GM21529 (cell line): ENCODE measurements around the gene WDR53.
"Not testable (repeated sequence)": the region's sequence is repeated elsewhere in the genome, so short reads cannot be mapped to it uniquely, and the experiment has no call there.

Experiments
- ATAC-seq: cut with Tn5 transposase; IDR thresholded peaks from one replicate; pipeline ENCODE4 v1.9.1; 2021; ENCODE audit not compliant: unreplicated experiment

Gene WDR53

DNA sequence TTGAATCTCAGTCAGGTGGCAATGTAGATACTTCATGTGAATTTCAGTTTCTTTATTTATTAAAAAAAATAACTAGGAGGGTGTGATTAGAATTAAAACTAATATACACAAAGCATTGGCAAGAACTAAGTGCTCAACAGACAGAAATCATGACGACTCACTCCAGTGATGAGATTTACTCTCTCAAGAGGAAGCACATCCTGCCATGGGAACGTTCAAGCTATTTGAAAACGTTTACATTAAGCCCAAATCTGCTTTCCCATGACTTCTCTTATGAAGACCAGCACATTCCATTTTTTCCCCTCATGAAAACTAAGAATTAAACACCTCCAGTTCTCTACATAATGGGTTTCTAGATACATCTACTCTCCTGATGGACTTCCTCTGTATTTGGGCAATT is 8.5 kb downstream of the WDR53 start:
- ATAC-seq, result no peak

DNA sequence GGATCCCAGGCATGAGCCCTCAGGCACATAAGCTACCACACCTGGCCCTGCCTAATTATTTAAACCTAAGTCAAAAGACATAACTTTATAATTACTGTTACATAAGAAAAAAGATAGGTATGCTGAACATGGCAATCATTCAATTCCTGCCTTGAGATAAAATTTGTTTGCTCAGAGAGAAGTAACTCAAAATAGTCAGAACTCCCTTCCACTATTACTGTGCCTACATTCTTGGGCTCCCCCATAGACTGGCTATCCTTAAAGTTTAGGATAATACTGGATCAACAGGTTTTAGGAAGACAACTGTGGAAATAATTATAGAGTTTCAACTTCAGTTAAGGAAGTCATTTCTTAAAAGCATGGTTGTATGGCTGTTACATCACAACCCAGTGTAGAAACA is 9.9 kb downstream of the WDR53 start:
- no peak for ATAC-seq

DNA sequence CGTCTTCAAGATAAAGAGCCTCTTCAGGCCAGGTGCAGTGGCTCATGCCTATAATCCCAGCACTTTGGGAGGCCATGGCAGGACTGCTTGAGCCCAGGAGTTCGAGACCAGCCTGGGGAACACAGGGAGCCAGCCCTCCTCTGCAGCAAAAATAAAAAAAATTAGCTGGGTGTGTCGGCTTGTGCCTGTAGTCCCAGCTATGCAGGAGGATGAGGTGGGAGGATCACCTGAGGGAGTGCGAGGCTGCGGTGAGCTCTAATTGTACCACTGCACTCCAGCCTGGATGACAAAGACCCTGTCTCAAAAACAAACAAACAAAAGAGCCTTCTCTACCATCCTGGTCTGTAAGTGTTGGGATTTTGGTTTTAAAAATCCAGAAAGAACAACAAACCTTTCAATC is 11.1 kb downstream of the WDR53 start:
- ATAC-seq, result no peak

DNA sequence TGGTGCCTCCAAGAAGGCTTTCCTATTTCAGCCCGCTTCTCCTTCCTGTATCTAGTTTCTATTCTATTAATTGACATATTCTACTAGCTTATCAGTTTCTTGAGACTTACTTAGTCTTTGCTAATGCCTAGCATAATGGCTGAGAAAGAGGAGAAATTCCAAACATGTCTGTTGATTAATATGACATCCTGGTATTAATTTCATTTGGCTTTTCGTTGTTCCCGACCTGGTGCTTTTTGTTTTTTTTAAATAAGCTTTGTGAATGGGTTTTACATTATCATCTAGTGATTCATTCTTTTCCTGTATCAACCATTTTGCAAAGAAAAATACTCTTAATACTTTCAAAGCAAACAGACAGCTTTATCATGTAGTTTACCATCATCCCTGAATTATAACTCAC is 13.1 kb downstream of the WDR53 start:
- no peak for ATAC-seq

DNA sequence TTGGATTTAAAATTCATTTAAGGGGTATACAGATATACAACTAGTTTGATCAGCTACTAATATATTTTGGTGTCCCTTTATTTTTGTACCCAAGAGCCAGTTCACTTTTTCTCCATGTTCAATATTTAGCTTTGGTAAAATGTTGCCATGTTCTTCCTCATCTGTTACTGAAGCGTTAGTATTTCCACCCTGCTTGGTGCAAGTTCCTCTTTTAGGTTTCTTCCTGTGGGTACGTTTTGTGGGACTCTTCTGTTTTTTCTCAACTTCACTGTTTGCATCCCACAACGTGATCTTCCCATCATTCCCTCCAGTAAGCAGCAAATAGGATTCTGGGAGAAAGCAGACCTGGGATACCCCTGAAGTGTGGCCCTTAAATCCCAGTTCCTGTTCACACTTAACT is 14.1 kb downstream of the WDR53 start:
- ATAC-seq, result no peak

DNA sequence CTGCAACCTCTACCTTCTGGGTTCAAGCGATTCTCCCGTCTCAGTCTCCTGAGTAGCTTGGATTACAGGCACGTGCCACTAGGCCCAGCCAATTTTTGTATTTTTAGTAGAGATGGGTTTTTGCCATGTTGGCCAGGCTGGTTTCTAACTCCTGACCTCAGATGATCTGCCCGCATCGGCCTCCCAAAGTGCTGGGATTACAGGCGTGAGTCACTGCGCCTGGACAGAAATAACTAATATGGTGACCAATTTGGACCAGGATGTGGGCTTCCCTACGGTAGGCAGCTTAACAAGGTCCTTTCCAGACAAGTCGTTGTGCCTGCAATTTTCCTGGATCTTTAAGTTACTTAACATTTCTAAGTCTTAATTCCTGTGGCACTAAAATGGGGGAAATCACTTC is 14.8 kb downstream of the WDR53 start:
- no peak for ATAC-seq

DNA sequence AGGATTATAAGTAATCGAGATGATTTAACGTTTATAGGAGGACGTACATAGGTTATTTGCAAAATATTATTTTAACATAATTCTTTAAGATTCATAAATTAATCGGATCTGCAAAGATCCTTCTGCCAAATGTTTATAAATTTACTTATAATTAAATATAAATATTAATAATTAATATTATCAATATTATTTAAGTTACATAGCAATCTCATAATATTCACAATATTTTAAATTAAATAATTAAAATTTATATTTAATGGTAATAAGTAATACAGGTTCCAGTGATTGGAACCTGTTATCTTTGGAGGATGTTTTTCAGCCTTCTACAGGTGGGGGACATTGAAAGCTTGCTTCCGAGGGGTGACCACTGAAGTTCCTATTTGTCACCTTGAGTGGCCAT is 16.1 kb downstream of the WDR53 start:
- no peak for ATAC-seq

DNA sequence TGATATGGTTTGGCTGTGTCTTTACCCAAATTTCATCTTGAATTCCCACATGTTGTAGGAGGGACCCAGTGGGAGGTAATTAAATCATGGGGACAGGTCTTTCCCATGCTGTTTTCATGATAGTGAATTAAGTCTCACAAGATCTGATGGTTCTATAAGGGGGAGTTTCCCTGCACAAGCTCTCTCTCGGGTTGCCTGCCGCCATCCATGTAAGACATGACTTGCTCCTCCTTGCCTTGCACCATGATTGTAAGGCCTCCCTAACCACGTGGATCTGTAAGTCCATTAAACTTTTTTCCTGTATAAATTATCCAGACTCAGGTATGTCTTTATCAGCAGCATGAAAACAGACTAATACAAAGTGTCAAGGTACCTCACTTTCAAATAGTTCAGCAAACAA is 18.2 kb downstream of the WDR53 start:
- not testable (repeated sequence) for ATAC-seq

DNA sequence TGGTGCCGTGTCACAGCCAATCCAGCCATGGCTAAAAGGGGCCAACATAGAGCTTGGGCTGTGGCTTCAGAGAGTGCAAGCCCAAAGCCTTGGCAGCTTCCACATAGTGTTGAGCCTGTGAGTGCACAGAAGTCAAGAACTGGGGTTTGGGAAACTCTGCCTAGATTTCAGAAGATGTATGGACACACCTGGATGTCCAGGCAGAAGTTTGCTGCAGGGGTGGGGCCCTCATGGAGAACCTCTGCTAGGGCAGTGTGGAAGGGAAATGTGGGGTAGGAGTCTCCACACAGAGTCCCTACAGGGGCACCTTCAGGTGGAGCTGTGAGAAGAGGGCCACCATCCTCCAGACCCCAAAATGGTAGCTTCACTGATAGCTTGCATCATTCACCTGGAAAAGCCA is 19.0 kb downstream of the WDR53 start:
- ATAC-seq, result not testable (repeated sequence)

DNA sequence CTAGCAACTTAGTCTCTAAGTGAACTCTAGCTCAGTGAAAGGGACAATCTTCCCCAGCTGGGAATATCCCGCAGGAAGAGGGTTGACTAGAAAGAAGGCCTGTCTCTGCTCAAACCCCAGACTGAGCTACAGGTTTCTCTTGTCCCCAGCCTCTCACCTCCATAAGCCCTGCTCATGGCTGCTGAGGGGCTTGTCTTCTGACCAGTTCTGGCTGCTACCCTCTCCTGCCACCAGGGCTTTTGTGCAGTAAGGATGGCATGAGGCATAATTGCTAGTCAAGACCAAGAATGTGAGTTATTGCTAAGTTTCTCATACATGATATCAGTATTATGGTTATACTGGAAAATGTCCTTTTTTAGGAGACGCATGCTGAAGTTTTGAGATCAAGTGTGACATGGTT is 21.3 kb downstream of the WDR53 start:
- ATAC-seq, result no peak

DNA sequence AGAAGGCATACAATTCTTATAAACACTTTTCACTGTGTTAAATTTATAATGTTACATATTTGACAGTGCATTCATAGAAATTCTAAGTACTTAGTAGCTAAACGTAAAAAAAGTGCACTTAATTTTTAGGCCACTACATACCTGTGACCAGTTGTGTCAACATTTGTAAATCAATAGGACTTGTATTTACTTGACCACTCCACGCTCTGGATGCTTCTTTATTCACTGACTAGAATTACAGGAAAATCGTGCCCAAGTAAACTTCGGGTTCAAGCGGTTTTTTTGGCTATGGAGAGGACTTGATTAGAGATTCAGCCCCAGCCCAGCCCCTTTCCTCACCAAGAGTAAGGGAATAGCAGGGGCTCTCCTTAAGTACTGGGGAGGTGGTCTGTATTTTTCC is 21.8 kb downstream of the WDR53 start:
- ATAC-seq, result no peak

DNA sequence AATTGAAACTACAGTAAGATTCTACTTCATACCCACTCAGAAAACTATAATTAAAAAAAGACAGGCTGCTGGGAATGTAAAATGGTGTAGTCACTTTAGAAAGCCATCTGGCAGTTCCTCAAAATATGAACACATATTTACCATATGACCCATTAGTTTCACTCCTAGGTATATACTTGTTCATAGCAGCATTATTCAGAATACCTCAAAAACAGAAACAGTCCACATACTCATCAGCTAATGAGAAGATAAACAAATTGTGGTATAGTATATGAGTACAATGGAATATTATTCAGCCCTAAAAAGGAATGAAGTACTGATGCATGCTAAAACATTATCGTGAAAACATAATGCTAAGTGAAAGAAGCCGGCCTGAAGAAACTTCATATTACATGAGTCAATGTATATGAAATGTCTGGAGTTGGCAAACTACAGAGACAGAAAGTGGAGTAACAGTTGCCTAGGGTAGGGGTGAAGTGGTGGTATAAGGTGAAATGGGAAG is 23.8 kb downstream of the WDR53 start:
- ATAC-seq, result no peak

DNA sequence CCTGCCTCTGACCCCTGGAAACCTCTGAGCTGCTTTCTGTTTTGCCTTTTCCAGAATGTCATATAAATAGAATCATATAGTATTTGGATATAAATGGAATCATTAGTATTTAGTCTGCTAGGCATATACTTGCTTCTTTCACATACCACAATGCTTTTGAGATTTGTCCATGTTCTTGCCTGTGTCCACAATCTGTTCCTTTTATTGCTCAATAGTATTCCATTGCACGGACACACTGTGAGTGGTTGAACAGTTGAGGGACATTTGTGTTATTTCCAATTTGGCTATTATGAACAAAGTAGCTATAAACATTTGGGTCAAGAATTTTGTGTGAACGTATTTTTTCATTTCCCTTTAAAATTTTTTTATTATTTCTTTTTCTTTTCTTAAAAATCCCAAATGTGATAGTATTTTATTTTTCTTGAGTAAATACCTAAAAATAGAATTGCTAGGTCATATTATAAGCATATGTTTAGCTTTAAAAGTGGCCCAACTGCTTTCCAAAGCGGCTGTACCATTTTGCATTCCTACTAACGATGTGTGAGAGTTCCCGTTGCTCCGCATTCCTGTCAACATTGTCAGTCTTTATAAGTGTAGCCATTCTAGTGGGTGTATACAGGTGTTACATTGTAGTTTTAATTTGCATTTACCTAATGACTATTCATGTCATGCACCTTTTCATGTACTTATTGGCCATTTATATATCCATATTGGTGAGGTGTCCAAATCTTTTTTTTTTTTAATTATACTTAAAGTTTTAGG is 26.5 kb downstream of the WDR53 start:
- ATAC-seq, result no peak

DNA sequence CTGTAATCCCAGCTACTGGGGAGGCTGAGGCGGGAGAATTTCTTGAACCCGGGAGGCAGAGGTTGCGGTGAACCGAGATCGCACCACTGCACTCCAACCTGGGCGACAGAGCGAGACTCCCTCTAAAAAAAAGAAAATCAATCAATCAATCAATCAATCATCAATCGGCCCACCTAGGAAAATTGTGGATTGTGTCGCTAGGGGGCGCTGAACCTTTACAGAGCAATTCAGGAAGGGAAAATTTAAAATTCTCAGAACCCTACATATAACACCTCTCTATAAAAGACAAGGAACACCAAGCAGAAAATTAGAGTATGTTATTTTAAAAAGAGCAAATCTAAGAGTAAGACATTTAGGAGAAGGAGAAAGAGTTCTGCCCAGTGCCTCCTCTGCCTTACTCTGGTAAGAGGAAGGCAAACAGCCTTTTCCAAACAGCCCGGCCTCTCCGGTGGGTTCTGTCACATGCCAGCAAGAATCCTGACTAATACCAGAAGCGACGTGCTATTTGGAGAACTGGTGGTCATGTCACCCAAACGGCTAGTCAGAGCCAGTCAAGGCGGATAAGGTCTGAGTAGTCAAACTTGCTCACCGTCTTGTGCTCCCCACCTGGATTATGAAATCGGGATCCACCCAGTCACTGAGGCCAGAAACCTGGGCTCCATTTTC is 30.9 kb downstream of the WDR53 start:
- ATAC-seq, result no peak

DNA sequence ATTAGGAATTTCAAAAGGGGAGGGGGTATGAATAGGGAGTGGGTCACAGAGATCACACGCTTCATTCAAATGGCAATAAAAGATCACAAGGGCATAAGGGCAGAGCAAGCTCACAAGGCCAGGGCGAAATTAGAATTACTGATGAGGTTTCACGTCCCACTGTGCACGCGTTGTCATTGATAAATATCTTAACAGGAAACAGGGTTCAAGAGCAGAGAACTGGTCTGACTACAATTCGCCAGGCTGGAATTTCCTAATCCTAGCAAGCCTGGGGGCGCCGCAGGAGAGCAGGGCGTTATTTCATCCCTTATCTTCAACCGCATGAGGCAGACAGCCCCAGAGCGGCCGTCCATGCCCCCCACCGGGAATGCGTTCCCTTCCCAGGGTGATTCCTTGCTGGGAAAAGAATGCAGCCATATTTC is 35.1 kb downstream of the WDR53 start:
- no peak for ATAC-seq

DNA sequence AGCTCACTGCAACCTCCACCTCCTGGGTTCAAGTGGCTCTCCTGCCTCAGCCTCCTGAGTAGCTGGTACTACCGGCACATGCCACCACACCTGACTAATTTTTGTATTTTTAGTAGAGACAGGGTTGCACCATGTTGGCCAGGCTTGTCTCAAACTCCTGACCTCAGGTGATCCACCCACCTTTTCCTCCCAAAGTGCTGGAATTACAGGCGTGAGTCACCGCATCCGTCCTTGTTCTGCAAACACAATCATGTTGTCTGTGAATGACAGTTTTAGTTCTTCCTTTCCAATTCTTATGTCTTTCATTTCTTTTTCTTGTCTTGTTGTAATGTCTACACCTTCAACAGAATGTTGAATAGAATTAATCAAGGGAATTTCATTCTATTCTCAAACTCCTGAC is 36.9 kb downstream of the WDR53 start:
- ATAC-seq, result no peak

DNA sequence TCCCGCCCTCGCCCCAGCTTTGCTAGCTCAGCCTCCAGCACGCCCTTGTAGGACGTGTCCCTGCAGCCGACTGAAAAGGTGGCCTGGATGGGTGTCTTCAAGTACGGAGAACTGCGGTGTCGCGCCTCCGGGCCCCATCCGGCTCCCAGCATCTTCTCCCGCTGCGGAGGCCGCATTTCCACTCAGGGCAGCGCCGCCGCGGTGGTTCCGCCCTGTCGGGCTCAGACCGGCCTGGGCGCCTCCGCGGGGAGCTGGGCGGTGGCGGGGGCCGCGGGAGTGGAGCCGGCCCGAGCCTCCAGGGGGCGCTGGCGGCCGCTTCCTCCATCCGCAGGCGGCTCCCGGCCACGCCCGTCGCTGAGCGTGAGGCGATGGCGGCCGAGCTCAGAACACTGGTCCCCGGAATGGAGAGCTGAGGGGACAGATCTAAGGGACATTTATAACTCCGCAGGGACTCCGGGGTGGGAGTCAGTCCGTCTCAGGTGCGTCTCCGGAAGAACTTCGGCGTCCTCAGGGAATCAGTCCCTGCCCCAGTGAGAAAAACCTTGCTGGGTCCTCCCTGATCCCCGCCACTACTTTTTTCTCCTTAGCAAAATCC is 39.6 kb downstream of the WDR53 start:
- ATAC-seq, result peak; percentile 69

DNA sequence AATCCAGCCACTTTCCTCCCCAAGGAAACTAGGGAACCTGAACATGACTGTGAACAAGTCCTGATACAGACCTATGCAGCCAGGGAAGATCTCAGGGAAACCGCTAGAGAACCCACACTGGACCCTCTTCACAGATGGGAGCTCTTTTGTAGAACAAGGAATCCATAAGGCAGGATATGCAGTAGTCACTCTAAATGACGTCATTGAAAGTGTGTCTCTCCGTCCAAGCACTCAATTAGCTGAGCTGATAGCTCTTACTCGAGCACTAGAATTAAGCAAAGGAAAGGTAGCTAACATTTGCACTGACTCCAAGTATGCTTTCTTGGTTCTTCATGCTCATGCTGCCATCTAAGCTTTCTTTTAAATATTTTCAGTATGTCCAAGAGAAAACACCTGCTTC is 43.2 kb downstream of the WDR53 start:
- ATAC-seq, result no peak

DNA sequence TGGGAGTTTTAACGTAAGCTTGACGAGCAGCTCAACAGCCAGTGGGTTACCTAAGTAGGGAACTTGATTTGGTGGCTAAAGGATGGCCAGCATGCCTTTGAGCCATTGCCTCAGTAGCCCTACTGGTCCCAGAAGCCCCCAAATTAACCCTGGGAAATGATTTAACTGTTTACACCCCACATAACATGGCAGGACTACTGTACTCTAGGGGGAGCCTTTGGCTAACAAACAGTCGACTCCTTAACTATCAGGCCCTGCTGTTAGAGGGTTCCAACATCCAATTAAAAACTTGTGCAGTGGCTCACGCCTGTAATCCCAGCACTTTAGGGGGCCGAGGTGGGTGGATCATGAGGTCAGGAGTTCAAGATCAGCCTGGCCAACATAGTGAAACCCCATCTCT is 43.8 kb downstream of the WDR53 start:
- no peak for ATAC-seq

DNA sequence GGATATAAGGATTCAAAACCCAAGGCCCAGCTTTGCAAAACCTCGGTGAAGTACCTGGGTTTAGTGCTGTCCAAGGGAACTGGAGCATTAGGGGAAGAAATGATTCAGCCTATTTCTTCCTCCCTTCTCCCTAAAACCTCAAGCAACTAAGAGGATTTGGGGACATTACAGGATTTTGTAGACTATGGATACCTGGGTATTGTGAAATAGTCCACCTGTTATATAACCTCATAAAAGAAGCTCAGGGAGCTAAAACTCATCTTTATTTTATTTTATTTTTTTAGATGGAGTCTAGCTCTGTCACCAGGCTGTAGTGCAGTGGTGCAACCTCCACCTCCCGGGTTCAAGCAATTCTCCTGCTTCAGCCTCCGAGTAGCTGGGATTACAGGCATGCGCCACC is 44.5 kb downstream of the WDR53 start:
- no peak for ATAC-seq

DNA sequence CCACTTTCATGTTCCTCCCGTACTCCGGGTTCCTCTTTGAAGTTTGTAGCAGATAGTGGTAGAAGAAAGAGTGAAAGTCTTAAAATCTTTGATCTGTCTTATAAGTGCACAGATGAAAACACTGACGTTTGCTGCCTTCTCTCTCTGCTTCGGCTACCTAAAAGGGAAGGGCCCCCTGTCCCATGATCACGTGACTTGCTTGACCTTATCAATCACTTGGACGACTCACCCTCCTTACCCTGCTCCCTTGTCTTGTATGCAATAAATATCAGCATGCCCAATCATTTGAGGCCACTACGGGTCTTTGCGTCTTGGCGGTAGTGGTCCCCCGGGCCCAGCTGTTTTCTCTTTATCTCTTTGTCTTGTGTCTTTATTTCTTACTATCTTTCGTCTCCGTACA is 47.1 kb downstream of the WDR53 start:
- not testable (repeated sequence) for ATAC-seq

DNA sequence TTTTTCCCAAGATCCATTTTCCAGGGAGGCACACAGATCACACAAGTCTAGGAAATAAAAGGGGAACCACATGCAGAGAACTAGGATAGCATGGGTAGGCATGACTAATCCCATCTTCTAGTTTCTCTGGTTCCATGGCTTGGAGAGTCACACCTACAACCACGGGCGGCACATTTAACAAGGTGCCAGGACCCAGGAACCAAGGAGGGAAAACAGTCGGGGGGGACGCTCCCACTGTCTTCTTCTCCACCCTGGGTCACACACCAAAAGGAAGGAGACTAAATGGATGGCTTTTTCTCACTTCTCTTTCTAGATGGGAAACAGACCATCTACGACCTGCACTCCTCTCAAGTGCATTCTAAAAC is 48.7 kb downstream of the WDR53 start:
- ATAC-seq, result no peak
